ENCODE results near the gene SRPK1.

- TF ChIP-seq CTCF (IDR thresholded peaks at IDR 0.05 in 2 of 3, conservative IDR thresholded peaks at IDR 0.05 in 1 of 3; ENCODE audit: borderline replicate concordance in 1 of 3, insufficient read depth in 1 of 3, low read depth in 2 of 3, low read length in 2 of 3) (no peak), POLR2A (IDR thresholded peaks at IDR 0.05; ENCODE audit: borderline replicate concordance, extremely low read depth, insufficient read depth, insufficient read length) (no peak), RAD21 (IDR thresholded peaks at IDR 0.05; ENCODE audit: low read depth) (no peak), ZFX (IDR thresholded peaks at IDR 0.05) (no peak), EZH2phosphoT487 (IDR thresholded peaks at IDR 0.05; ENCODE audit: borderline replicate concordance) (no peak), EZH2 (IDR thresholded peaks at IDR 0.05) (no peak), FOSL1 (IDR thresholded peaks at IDR 0.05; ENCODE audit: low read depth) (no peak), POLR2AphosphoS5 (IDR thresholded peaks at IDR 0.05; ENCODE audit: low read depth, low read length) (no peak)
These were observed 23.4 kb downstream of the SRPK1 start for GRCh38 chr6:35897486-35897885.

All from HCT116 (cell line).